ENCODE data around the gene AUTS2.

AUTS2 gene

DNA sequence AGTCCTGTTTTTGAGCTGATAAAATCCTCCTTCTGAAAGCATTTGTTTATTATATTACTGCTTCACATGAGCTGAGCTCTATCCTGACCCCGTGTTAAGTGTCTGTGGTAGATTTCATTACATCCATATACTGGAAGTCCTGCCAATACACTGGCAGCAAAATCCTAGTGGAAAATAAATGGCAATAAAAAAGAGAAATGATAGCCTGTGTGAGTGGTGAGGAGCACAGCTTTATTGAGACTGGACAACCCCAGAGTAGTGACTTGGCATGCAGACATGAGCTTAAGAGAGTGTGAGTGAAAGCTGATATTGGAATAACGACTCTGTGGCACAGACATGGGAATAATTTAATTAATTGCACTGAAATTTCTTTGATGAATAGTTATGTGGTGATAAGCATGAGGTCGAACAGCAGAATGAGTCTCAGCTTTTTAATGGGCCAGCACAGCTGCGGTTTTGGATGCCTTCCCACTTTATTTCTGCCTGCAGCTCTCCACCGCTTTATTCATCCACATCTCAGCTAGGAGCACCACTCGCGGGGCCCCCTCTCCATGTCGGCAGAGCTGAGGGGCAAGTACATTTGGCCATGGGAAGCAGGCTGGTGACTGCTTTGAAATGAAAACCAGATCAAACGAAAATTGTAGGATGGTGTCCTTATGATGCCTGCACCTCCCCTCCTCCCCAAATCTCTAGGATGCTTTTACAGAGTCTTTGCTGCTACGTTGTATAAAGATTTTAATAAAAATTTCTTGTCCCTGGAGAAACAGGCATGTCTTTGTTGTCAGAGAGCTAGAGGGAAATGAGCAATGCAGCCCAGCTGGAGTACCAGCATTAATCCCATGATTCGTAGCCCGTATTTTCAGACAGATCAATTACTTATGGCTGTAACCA is 494.3 kb downstream of the AUTS2 start (continued):
- TF ChIP-seq, protein P1, sequence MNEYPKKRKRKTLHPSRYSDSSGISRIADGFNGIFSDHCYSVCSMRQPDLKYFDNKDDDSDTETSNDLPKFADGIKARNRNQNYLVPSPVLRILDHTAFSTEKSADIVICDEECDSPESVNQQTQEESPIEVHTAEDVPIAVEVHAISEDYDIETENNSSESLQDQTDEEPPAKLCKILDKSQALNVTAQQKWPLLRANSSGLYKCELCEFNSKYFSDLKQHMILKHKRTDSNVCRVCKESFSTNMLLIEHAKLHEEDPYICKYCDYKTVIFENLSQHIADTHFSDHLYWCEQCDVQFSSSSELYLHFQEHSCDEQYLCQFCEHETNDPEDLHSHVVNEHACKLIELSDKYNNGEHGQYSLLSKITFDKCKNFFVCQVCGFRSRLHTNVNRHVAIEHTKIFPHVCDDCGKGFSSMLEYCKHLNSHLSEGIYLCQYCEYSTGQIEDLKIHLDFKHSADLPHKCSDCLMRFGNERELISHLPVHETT (tag by site-specific recombination; IDR thresholded peaks at IDR 0.05), result peak; percentile 98
- TF ChIP-seq ZBTB1 (tag by site-specific recombination; IDR thresholded peaks at IDR 0.05) (peak; percentile 93), ZNF664 (tag by site-specific recombination; IDR thresholded peaks at IDR 0.05) (peak; percentile 86), ZNF24 (tag by site-specific recombination; IDR thresholded peaks at IDR 0.05) (peak; percentile 98), SETDB1 (IDR thresholded peaks at IDR 0.05; ENCODE audit: insufficient read length, low read length) (no peak), ZNF768 (tag by site-specific recombination; IDR thresholded peaks at IDR 0.05) (peak; percentile 14; the same call in 1 of the 2 replicates), ZNF701 (tag by site-specific recombination; IDR thresholded peaks at IDR 0.05) (no peak), GFI1B (tag by site-specific recombination; IDR thresholded peaks at IDR 0.05) (peak; percentile 97), ZNF514 (tag by site-specific recombination; IDR thresholded peaks at IDR 0.05) (no peak), ZNF292 (tag by site-specific recombination; IDR thresholded peaks at IDR 0.05; ENCODE audit: borderline replicate concordance, low read depth) (no peak), ZNF239 (tag by site-specific recombination; IDR thresholded peaks at IDR 0.05) (no peak), ZNF654 (tag by site-specific recombination; IDR thresholded peaks at IDR 0.05; ENCODE audit: low read depth) (peak; percentile 12), ZNF121 (tag by site-specific recombination; IDR thresholded peaks at IDR 0.05) (peak; percentile 83), ZNF830 (tag by site-specific recombination; IDR thresholded peaks at IDR 0.05; ENCODE audit: low read depth) (no peak), ZNF624 (tag by site-specific recombination; IDR thresholded peaks at IDR 0.05) (no peak), ZNF548 (tag by site-specific recombination; IDR thresholded peaks at IDR 0.05) (no peak), RBAK (tag by site-specific recombination; IDR thresholded peaks at IDR 0.05) (no peak), ZBTB48 (tag by site-specific recombination; IDR thresholded peaks at IDR 0.05) (no peak), ZFHX2 (tag by site-specific recombination; conservative IDR thresholded peaks at IDR 0.05) (no peak), ZNF777 (tag by site-specific recombination; IDR thresholded peaks at IDR 0.05; ENCODE audit: borderline replicate concordance) (no peak), ZNF211 (tag by site-specific recombination; IDR thresholded peaks at IDR 0.05; ENCODE audit: low read depth) (no peak), BCL11A (tag by site-specific recombination; IDR thresholded peaks at IDR 0.05; ENCODE audit: low read depth) (peak; percentile 98), MZF1 (tag by site-specific recombination; IDR thresholded peaks at IDR 0.05; ENCODE audit: borderline replicate concordance) (peak; percentile 53; the same call in 1 of the 2 replicates), ZNF23 (tag by site-specific recombination; IDR thresholded peaks at IDR 0.05; ENCODE audit: borderline replicate concordance) (no peak), ZNF791 (tag by site-specific recombination; IDR thresholded peaks at IDR 0.05) (no peak)
- TF ChIP-seq, protein P2, sequence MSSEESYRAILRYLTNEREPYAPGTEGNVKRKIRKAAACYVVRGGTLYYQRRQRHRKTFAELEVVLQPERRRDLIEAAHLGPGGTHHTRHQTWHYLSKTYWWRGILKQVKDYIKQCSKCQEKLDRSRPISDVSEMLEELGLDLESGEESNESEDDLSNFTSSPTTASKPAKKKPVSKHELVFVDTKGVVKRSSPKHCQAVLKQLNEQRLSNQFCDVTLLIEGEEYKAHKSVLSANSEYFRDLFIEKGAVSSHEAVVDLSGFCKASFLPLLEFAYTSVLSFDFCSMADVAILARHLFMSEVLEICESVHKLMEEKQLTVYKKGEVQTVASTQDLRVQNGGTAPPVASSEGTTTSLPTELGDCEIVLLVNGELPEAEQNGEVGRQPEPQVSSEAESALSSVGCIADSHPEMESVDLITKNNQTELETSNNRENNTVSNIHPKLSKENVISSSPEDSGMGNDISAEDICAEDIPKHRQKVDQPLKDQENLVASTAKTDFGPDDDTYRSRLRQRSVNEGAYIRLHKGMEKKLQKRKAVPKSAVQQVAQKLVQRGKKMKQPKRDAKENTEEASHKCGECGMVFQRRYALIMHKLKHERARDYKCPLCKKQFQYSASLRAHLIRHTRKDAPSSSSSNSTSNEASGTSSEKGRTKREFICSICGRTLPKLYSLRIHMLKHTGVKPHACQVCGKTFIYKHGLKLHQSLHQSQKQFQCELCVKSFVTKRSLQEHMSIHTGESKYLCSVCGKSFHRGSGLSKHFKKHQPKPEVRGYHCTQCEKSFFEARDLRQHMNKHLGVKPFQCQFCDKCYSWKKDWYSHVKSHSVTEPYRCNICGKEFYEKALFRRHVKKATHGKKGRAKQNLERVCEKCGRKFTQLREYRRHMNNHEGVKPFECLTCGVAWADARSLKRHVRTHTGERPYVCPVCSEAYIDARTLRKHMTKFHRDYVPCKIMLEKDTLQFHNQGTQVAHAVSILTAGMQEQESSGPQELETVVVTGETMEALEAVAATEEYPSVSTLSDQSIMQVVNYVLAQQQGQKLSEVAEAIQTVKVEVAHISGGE (tag by site-specific recombination; conservative IDR thresholded peaks at IDR 0.05; ENCODE audit: low read depth), result 0 out of 2 replicates have a peak, but pooled peaks have one; percentile 21
- TF ChIP-seq, protein P3, sequence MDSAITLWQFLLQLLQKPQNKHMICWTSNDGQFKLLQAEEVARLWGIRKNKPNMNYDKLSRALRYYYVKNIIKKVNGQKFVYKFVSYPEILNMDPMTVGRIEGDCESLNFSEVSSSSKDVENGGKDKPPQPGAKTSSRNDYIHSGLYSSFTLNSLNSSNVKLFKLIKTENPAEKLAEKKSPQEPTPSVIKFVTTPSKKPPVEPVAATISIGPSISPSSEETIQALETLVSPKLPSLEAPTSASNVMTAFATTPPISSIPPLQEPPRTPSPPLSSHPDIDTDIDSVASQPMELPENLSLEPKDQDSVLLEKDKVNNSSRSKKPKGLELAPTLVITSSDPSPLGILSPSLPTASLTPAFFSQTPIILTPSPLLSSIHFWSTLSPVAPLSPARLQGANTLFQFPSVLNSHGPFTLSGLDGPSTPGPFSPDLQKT (IDR thresholded peaks at IDR 0.05; ENCODE audit: borderline replicate concordance, low read depth, low read length), result no peak
- TF ChIP-seq, protein P4, sequence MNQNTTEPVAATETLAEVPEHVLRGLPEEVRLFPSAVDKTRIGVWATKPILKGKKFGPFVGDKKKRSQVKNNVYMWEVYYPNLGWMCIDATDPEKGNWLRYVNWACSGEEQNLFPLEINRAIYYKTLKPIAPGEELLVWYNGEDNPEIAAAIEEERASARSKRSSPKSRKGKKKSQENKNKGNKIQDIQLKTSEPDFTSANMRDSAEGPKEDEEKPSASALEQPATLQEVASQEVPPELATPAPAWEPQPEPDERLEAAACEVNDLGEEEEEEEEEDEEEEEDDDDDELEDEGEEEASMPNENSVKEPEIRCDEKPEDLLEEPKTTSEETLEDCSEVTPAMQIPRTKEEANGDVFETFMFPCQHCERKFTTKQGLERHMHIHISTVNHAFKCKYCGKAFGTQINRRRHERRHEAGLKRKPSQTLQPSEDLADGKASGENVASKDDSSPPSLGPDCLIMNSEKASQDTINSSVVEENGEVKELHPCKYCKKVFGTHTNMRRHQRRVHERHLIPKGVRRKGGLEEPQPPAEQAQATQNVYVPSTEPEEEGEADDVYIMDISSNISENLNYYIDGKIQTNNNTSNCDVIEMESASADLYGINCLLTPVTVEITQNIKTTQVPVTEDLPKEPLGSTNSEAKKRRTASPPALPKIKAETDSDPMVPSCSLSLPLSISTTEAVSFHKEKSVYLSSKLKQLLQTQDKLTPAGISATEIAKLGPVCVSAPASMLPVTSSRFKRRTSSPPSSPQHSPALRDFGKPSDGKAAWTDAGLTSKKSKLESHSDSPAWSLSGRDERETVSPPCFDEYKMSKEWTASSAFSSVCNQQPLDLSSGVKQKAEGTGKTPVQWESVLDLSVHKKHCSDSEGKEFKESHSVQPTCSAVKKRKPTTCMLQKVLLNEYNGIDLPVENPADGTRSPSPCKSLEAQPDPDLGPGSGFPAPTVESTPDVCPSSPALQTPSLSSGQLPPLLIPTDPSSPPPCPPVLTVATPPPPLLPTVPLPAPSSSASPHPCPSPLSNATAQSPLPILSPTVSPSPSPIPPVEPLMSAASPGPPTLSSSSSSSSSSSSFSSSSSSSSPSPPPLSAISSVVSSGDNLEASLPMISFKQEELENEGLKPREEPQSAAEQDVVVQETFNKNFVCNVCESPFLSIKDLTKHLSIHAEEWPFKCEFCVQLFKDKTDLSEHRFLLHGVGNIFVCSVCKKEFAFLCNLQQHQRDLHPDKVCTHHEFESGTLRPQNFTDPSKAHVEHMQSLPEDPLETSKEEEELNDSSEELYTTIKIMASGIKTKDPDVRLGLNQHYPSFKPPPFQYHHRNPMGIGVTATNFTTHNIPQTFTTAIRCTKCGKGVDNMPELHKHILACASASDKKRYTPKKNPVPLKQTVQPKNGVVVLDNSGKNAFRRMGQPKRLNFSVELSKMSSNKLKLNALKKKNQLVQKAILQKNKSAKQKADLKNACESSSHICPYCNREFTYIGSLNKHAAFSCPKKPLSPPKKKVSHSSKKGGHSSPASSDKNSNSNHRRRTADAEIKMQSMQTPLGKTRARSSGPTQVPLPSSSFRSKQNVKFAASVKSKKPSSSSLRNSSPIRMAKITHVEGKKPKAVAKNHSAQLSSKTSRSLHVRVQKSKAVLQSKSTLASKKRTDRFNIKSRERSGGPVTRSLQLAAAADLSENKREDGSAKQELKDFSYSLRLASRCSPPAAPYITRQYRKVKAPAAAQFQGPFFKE (tag by site-specific recombination; IDR thresholded peaks at IDR 0.05; ENCODE audit: borderline replicate concordance), result no peak
